Measurements from ENCODE around the gene FAM163A.

FAM163A gene

GRCh38 chr1:179761296-179761695, 18.2 kb downstream of the FAM163A start:
- no peak overlapping the region for H2AFZ ChIP-seq
- no peaks in the 10 kb centered on the region for H3K27me3 ChIP-seq (ENCODE audit: control insufficient read depth, insufficient read depth, low read length)
- no peak overlapping the region for H3K27ac ChIP-seq
- H3K4me1 ChIP-seq = no peaks in the 10 kb centered on the region
- H3K79me2 ChIP-seq = no peaks in the 10 kb centered on the region
- H3K36me3 ChIP-seq (ENCODE audit: control insufficient read depth, insufficient read depth, low read length) = no peaks in the 10 kb centered on the region
- no peak overlapping the region for H3K4me3 ChIP-seq (ENCODE audit: low read depth, low read length)
- no peaks in the 10 kb centered on the region for H3K9me3 ChIP-seq (ENCODE audit: control insufficient read depth, low read length)
- TF ChIP-seq, protein P1, sequence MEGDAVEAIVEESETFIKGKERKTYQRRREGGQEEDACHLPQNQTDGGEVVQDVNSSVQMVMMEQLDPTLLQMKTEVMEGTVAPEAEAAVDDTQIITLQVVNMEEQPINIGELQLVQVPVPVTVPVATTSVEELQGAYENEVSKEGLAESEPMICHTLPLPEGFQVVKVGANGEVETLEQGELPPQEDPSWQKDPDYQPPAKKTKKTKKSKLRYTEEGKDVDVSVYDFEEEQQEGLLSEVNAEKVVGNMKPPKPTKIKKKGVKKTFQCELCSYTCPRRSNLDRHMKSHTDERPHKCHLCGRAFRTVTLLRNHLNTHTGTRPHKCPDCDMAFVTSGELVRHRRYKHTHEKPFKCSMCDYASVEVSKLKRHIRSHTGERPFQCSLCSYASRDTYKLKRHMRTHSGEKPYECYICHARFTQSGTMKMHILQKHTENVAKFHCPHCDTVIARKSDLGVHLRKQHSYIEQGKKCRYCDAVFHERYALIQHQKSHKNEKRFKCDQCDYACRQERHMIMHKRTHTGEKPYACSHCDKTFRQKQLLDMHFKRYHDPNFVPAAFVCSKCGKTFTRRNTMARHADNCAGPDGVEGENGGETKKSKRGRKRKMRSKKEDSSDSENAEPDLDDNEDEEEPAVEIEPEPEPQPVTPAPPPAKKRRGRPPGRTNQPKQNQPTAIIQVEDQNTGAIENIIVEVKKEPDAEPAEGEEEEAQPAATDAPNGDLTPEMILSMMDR (IDR thresholded peaks at IDR 0.05) = no peak
- no peak overlapping the region for H3K4me2 ChIP-seq (ENCODE audit: low read length)
- no peak overlapping the region for H3K9ac ChIP-seq

GRCh38 chr1:179761846-179762640, 19.0 kb downstream of the FAM163A start:
- Histone ChIP-seq H3K27ac (no peak overlapping the region), H3K9me3 (ENCODE audit: control insufficient read depth, low read length) (no peaks in the 10 kb centered on the region), H3K36me3 (ENCODE audit: control insufficient read depth, insufficient read depth, low read length) (no peaks in the 10 kb centered on the region), H3K4me1 (no peaks in the 10 kb centered on the region), H3K4me2 (ENCODE audit: low read length) (no peak overlapping the region), H3K27me3 (ENCODE audit: control insufficient read depth, insufficient read depth, low read length) (no peaks in the 10 kb centered on the region), H3K4me3 (ENCODE audit: low read depth, low read length) (no peak overlapping the region), H3K79me2 (no peaks in the 10 kb centered on the region), H2AFZ (no peak overlapping the region), H3K9ac (no peak overlapping the region)
- TF ChIP-seq, protein P1 (IDR thresholded peaks at IDR 0.05) = no peak

DNA sequence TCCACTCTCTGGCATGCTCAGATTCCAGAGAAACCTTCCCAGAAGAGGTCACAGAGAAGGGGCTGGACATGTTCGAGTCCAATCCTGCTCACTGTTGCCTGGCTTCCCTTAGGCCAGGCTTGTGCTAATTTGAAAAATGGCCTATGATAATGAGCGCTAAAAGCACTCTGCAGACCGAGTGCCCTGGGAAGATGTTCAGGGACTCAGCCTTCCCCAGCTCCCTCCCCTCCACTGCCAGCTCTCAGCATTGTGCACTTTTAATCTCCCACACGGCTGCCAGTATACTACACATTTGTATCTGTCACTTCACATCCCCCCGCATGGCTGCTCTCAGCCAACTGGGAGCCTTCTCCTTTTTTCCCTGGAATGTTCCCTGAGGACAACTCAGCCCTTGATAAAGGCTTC, 24.1 kb downstream of the FAM163A start:
- Histone ChIP-seq H3K9me3 (ENCODE audit: control insufficient read depth, low read length) (no peaks in the 10 kb centered on the region), H3K4me2 (ENCODE audit: low read length) (no peak overlapping the region), H3K79me2 (no peaks in the 10 kb centered on the region), H3K36me3 (ENCODE audit: control insufficient read depth, insufficient read depth, low read length) (no peaks in the 10 kb centered on the region), H3K9ac (no peak overlapping the region), H3K27ac (no peak overlapping the region), H2AFZ (no peak overlapping the region), H3K4me3 (ENCODE audit: low read depth, low read length) (no peak overlapping the region), H3K4me1 (no peaks in the 10 kb centered on the region), H3K27me3 (ENCODE audit: control insufficient read depth, insufficient read depth, low read length) (no peaks in the 10 kb centered on the region)
- TF ChIP-seq, protein P1 (IDR thresholded peaks at IDR 0.05) = no peak

- Histone ChIP-seq H3K4me2 (ENCODE audit: low read length) (no peak overlapping the region), H3K9ac (no peak overlapping the region), H3K27ac (no peak overlapping the region), H3K9me3 (ENCODE audit: control insufficient read depth, low read length) (no peaks in the 10 kb centered on the region), H2AFZ (no peak overlapping the region), H3K36me3 (ENCODE audit: control insufficient read depth, insufficient read depth, low read length) (no peaks in the 10 kb centered on the region), H3K79me2 (no peaks in the 10 kb centered on the region), H3K4me3 (ENCODE audit: low read depth, low read length) (no peak overlapping the region), H3K4me1 (no peaks in the 10 kb centered on the region), H3K27me3 (ENCODE audit: control insufficient read depth, insufficient read depth, low read length) (no peaks in the 10 kb centered on the region)
- TF ChIP-seq, protein P1 (IDR thresholded peaks at IDR 0.05) = no peak
Measured at GRCh38 chr1:179767996-179768395, 24.9 kb downstream of the FAM163A start.
